Measurements from ENCODE around the gene DUSP10. TPM values are rescaled to one million over a fixed set of nuclear protein-coding genes. Genes with fewer than 3 reads are reported as not detected.

DUSP10 gene
- total RNA-seq, 1 donor from 2014 or later: 2.6 TPM

- H3K36me3 Mint-ChIP-seq: no peaks in the 10 kb centered on the region
- Histone ChIP-seq H3K4me2 (no peak overlapping the region), H3F3A (ENCODE audit: low read depth) (no peaks in the 10 kb centered on the region), H3K9me3 (ENCODE audit: low read depth) (no peaks in the 10 kb centered on the region), H3K27ac (no peak overlapping the region), H4K20me1 (ENCODE audit: low read depth) (no peaks in the 10 kb centered on the region), H3K9ac (no peak overlapping the region), H3K36me3 (no peaks in the 10 kb centered on the region), H3K79me2 (ENCODE audit: low read depth) (no peaks in the 10 kb centered on the region), H3K27me3 (no peaks in the 10 kb centered on the region), H2AFZ (replicated peaks) (no peak overlapping the region), H3K4me1 (no peaks in the 10 kb centered on the region), H3K4me3 (no peak overlapping the region)
- H3K9me3 Mint-ChIP-seq: no peaks in the 10 kb centered on the region
- H3K4me1 Mint-ChIP-seq: no peaks in the 10 kb centered on the region
- no peak for DNase-seq (ENCODE audit: low spot score)
- no peak for TF ChIP-seq CTCF (IDR thresholded peaks at IDR 0.05)
- no peak for TF ChIP-seq EZH2 (IDR thresholded peaks at IDR 0.05)
- no peak for TF ChIP-seq EZH2phosphoT487 (IDR thresholded peaks at IDR 0.05)
- no peaks in the 10 kb centered on the region for H3K27me3 Mint-ChIP-seq (ENCODE audit: insufficient read depth, low read depth)
- H3K27ac Mint-ChIP-seq: no peak overlapping the region
- no peak overlapping the region for H3K4me3 Mint-ChIP-seq
Measured at GRCh38 chr1:221774054-221774842, 32.4 kb upstream of the DUSP10 start.

DNA sequence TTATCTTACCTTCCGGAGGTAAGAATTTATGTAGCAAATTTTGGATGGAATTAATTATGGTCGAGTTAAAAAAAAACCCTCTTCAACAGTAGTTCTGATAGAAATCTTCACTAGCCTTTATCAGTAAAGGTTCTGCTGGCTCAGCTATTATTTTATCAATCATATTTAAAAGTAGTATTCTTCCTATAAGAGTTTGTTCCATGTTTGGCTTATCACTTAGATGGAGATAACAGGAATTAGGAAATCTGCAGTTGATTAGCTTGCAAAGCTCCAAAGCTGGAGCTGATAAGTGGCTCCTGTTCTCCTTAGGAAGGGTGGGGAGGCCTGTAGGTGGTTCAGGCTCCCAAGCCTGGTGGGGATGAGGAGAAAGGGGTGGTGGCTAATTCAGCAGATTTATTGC lies 31.5 kb upstream of the DUSP10 start:
- no peak overlapping the region for H3K27ac Mint-ChIP-seq
- no peaks in the 10 kb centered on the region for H3K27me3 ChIP-seq
- no peak overlapping the region for H3K27ac ChIP-seq
- no peaks in the 10 kb centered on the region for H3F3A ChIP-seq (ENCODE audit: low read depth)
- H3K36me3 Mint-ChIP-seq: no peaks in the 10 kb centered on the region
- H3K9me3 Mint-ChIP-seq: no peaks in the 10 kb centered on the region
- no peak overlapping the region for H3K4me2 ChIP-seq
- H3K9me3 ChIP-seq (ENCODE audit: low read depth): no peaks in the 10 kb centered on the region
- no peak overlapping the region for H3K4me3 Mint-ChIP-seq
- H3K4me3 ChIP-seq: no peak overlapping the region
- no peaks in the 10 kb centered on the region for H3K36me3 ChIP-seq
- TF ChIP-seq EZH2 (IDR thresholded peaks at IDR 0.05) (no peak), EZH2phosphoT487 (IDR thresholded peaks at IDR 0.05) (no peak), CTCF (IDR thresholded peaks at IDR 0.05) (no peak)
- no peaks in the 10 kb centered on the region for H3K4me1 Mint-ChIP-seq
- H3K79me2 ChIP-seq (ENCODE audit: low read depth): no peaks in the 10 kb centered on the region
- H4K20me1 ChIP-seq (ENCODE audit: low read depth): no peaks in the 10 kb centered on the region
- no peaks in the 10 kb centered on the region for H3K4me1 ChIP-seq
- H3K9ac ChIP-seq: no peak overlapping the region
- no peak overlapping the region for H2AFZ ChIP-seq (replicated peaks)
- no peaks in the 10 kb centered on the region for H3K27me3 Mint-ChIP-seq (ENCODE audit: insufficient read depth, low read depth)
- no peak for DNase-seq (ENCODE audit: low spot score)

- no peak overlapping the region for H2AFZ ChIP-seq (replicated peaks)
- H3K36me3 Mint-ChIP-seq: no peaks in the 10 kb centered on the region
Measured at GRCh38 chr1:221772117-221772516, 30.2 kb upstream of the DUSP10 start.

More at GRCh38 chr1:221772117-221772516, 30.2 kb upstream of the DUSP10 start:
- H3K4me1 ChIP-seq: no peaks in the 10 kb centered on the region
- H3K4me3 ChIP-seq: no peak overlapping the region
- no peaks in the 10 kb centered on the region for H3K4me1 Mint-ChIP-seq
- H3K4me3 Mint-ChIP-seq: no peak overlapping the region
- H3F3A ChIP-seq (ENCODE audit: low read depth): no peaks in the 10 kb centered on the region
- no peaks in the 10 kb centered on the region for H3K27me3 Mint-ChIP-seq (ENCODE audit: insufficient read depth, low read depth)
- H4K20me1 ChIP-seq (ENCODE audit: low read depth): no peaks in the 10 kb centered on the region
- no peaks in the 10 kb centered on the region for H3K27me3 ChIP-seq
- TF ChIP-seq EZH2 (IDR thresholded peaks at IDR 0.05) (no peak), CTCF (IDR thresholded peaks at IDR 0.05) (no peak), EZH2phosphoT487 (IDR thresholded peaks at IDR 0.05) (no peak)
- H3K9me3 ChIP-seq (ENCODE audit: low read depth): no peaks in the 10 kb centered on the region
- no peak overlapping the region for H3K27ac Mint-ChIP-seq
- no peaks in the 10 kb centered on the region for H3K9me3 Mint-ChIP-seq
- no peak for DNase-seq (ENCODE audit: low spot score)
- no peak overlapping the region for H3K4me2 ChIP-seq
- H3K9ac ChIP-seq: no peak overlapping the region
- no peak overlapping the region for H3K27ac ChIP-seq
- no peaks in the 10 kb centered on the region for H3K79me2 ChIP-seq (ENCODE audit: low read depth)
- H3K36me3 ChIP-seq: no peaks in the 10 kb centered on the region

All from neural progenitor cell (in vitro differentiated cells).